Tibial nerve (tissue), 4 donors: ENCODE data around the gene SLBP. TPM values are rescaled to one million over a fixed set of nuclear protein-coding genes. Genes with fewer than 3 reads are reported as not detected.

Experiments used
- DNase-seq, 2 donors: peaks; one replicate each; pipeline ENCODE4 v3.0.0-alpha.2; 2019; ENCODE audit warnings: low spot score in 2 of 2
- H3K27ac ChIP-seq, 4 donors: fragments of 200-600 bp; sonication (generic) in 3 of 4; one replicate each; pipeline ENCODE4 v1.5.1; 2017 to 2019; ENCODE audit warnings: mild to moderate bottlenecking in 1 of 4
- H3K27me3 ChIP-seq, 2 donors: fragments of 200-600 bp; sonication (generic) in 1 of 2; one replicate each; pipeline versions ENCODE4 v1.5.1 to v1.6.0; 2017 to 2019
- H3K36me3 ChIP-seq, 3 donors: fragments of 200-600 bp; sonication (generic); one replicate each; pipeline ENCODE4 v1.5.1; 2018 to 2019
- H3K4me1 ChIP-seq, 4 donors: fragments of 200-600 bp; sonication (generic) in 3 of 4; one replicate each; pipeline ENCODE4 v1.5.1; 2017 to 2019
- H3K4me3 ChIP-seq, 4 donors: fragments of 200-600 bp; sonication (generic) in 3 of 4; one replicate each; pipeline ENCODE4 v1.5.1; 2017 to 2019; ENCODE audit warnings: mild to moderate bottlenecking in 1 of 4, moderate library complexity in 1 of 4
- H3K9me3 ChIP-seq, 4 donors: fragments of 200-600 bp; sonication (generic) in 3 of 4; one replicate each; pipeline ENCODE4 v1.5.1; 2017 to 2019
- CTCF ChIP-seq, 5 experiments: fragments of 200-600 bp in 3 of 5; fragments of 450-650 bp in 2 of 5; sonication (generic) in 3 of 5; IDR thresholded peaks; one replicate each; pipeline ENCODE4 v1.5.1; 2016 to 2019; ENCODE audit warnings: antibody characterized with exemption in 5 of 5, mild to moderate bottlenecking in 3 of 5, moderate library complexity in 2 of 5
- EP300 ChIP-seq, 2 donors: sonication (generic); formaldehyde crosslinking; IDR thresholded peaks; one replicate each; pipeline ENCODE4 v1.6.1; 2017; ENCODE audit warnings: antibody characterized with exemption in 2 of 2, mild to moderate bottlenecking in 1 of 2
- POLR2A ChIP-seq, 2 donors: fragments of 450-650 bp; IDR thresholded peaks; one replicate each; pipeline ENCODE4 v1.6.1; 2017; ENCODE audit warnings: antibody characterized with exemption in 2 of 2, mild to moderate bottlenecking in 2 of 2, moderate library complexity in 2 of 2
- WGBS, 2 donors: methylation state at CpG; one replicate each; pipeline ENCODE4 v1.1.5; 2018; 5-methylcytosine and 5-hydroxymethylcytosine counted together
- total RNA-seq, 4 donors: library from RNA; depleted of rRNA; stranded (reverse); fragments of >200 nt; gene quantifications; one replicate each; pipeline ENCODE4 v1.1.0, GENCODE V29; 2016

The SLBP gene
- total RNA-seq, 4 donors from 2014 or later = 41.7 to 55.9 (median 53.5) TPM

GRCh38 chr4:1655676-1656075 lies 56.4 kb downstream of the SLBP start:
- H3K36me3 ChIP-seq = peaks cover 0 to 30% (median 0%) of the 10 kb centered on the region in 3 donors
- H3K27ac ChIP-seq = no peak overlapping the region
- H3K4me3 ChIP-seq = no peak overlapping the region
- H3K4me1 ChIP-seq = no peaks in the 10 kb centered on the region
- TF ChIP-seq POLR2A (IDR thresholded peaks at IDR 0.05) = no peak
- no peaks in the 10 kb centered on the region for H3K9me3 ChIP-seq
- 80 to 86% methylated on average over 12 to 15 of the region's 18 CpGs for WGBS, 2 donors
- DNase-seq = no peak
- no peaks in the 10 kb centered on the region for H3K27me3 ChIP-seq

- DNase-seq = no peak
- Histone ChIP-seq H3K36me3 (peaks cover 0 to 30% (median 0%) of the 10 kb centered on the region in 3 donors), H3K27me3 (no peaks in the 10 kb centered on the region), H3K9me3 (no peaks in the 10 kb centered on the region), H3K27ac (no peak overlapping the region), H3K4me1 (no peaks in the 10 kb centered on the region), H3K4me3 (no peak overlapping the region)
- 91 to 96% methylated on average over 26 to 47 of the region's 47 CpGs for WGBS, 2 donors
- TF ChIP-seq EP300 (IDR thresholded peaks at IDR 0.05) = no peak
- TF ChIP-seq POLR2A (IDR thresholded peaks at IDR 0.05) = no peak
- TF ChIP-seq CTCF (IDR thresholded peaks at IDR 0.05) = no peak
Measured at GRCh38 chr4:1655081-1655480, 57.0 kb downstream of the SLBP start.

GRCh38 chr4:1654216-1654955 lies 57.7 kb downstream of the SLBP start:
- H3K27ac ChIP-seq = no peak overlapping the region
- no peak for TF ChIP-seq POLR2A (IDR thresholded peaks at IDR 0.05)
- TF ChIP-seq CTCF (IDR thresholded peaks at IDR 0.05) = no peak
- no peak for TF ChIP-seq EP300 (IDR thresholded peaks at IDR 0.05)
- H3K4me1 ChIP-seq = no peaks in the 10 kb centered on the region
- DNase-seq = no peak
- H3K4me3 ChIP-seq = no peak overlapping the region
- peaks cover 0 to 29% (median 0%) of the 10 kb centered on the region in 3 donors for H3K36me3 ChIP-seq
- H3K27me3 ChIP-seq = no peaks in the 10 kb centered on the region
- WGBS, 2 donors = 82 to 93% methylated on average over 16 of the region's 23 CpGs
- no peaks in the 10 kb centered on the region for H3K9me3 ChIP-seq

- Histone ChIP-seq H3K27ac (no peak overlapping the region), H3K4me3 (no peak overlapping the region), H3K27me3 (no peaks in the 10 kb centered on the region), H3K36me3 (peaks cover 0 to 25% (median 0%) of the 10 kb centered on the region in 3 donors), H3K9me3 (no peaks in the 10 kb centered on the region), H3K4me1 (no peaks in the 10 kb centered on the region)
- no peak for TF ChIP-seq POLR2A (IDR thresholded peaks at IDR 0.05)
- no peak for TF ChIP-seq CTCF (IDR thresholded peaks at IDR 0.05)
- TF ChIP-seq EP300 (IDR thresholded peaks at IDR 0.05) = no peak
- no peak for DNase-seq
- 90 to 95% methylated on average over 5 to 8 of the region's 10 CpGs for WGBS, 2 donors
Measured at GRCh38 chr4:1653776-1654175, 58.3 kb downstream of the SLBP start.

- 94 to 95% methylated on average over 13 of the region's 13 CpGs for WGBS, 2 donors
- TF ChIP-seq POLR2A (IDR thresholded peaks at IDR 0.05) = no peak
- TF ChIP-seq CTCF (IDR thresholded peaks at IDR 0.05) = no peak
- TF ChIP-seq EP300 (IDR thresholded peaks at IDR 0.05) = no peak
Measured at GRCh38 chr4:1652088-1652487, 60.0 kb downstream of the SLBP start.

More at GRCh38 chr4:1652088-1652487, 60.0 kb downstream of the SLBP start:
- Histone ChIP-seq H3K9me3 (no peaks in the 10 kb centered on the region), H3K27me3 (no peaks in the 10 kb centered on the region), H3K4me1 (no peaks in the 10 kb centered on the region), H3K27ac (no peak overlapping the region), H3K36me3 (peaks cover 0 to 25% (median 0%) of the 10 kb centered on the region in 3 donors), H3K4me3 (no peak overlapping the region)
- DNase-seq = no peak
